Astrocyte of the spinal cord (primary cell): Measurements from ENCODE around the gene AHR.

Experiments
- DNase-seq: peaks from one replicate; pipeline ENCODE4 v3.0.0; 2011; ENCODE audit warnings: low read depth, low spot score
- H3K4me3 ChIP-seq: 2 replicates; pipeline ENCODE4 v1.5.1; 2011; ENCODE audit warnings: low read depth, mild to moderate bottlenecking, low read length, moderate library complexity
- CTCF ChIP-seq: IDR thresholded peaks from 2 replicates; pipeline ENCODE4 v1.5.1; 2012; ENCODE audit warnings: low read depth, mild to moderate bottlenecking, low read length, inconsistent platforms
- in situ Hi-C: cut with HindIII; loops from 2 replicates; pipeline ENCODE4 v1.10.0; 2017; ENCODE audit warnings: low sequenced_read_pairs

Gene AHR

GRCh38 chr7:17297243-17297642, 1.2 kb upstream of the AHR start:
- in situ Hi-C loops, result no loop called here
- DNase-seq, result no peak
- no peak for TF ChIP-seq CTCF
- H3K4me3 ChIP-seq, result no peak overlapping the region

GRCh38 chr7:17298840-17299482, 509 bp downstream of the AHR start:
- H3K4me3 ChIP-seq, result peak overlapping the region; percentile 90
- no peak for TF ChIP-seq CTCF
- in situ Hi-C loops, result no loop called here
- peak; percentile 19 for DNase-seq

GRCh38 chr7:17299483-17299991, 1.1 kb downstream of the AHR start:
- in situ Hi-C loops, result no loop called here
- H3K4me3 ChIP-seq, result peak overlapping the region; percentile 90
- peak; percentile 56 for DNase-seq
- TF ChIP-seq CTCF, result no peak

- peak overlapping the region; percentile 90 for H3K4me3 ChIP-seq
- no peak for DNase-seq
- in situ Hi-C loops, result no loop called here
- no peak for TF ChIP-seq CTCF
Observed at GRCh38 chr7:17300012-17300411, 1.6 kb downstream of the AHR start.

- in situ Hi-C loops, result no loop called here
- TF ChIP-seq CTCF, result no peak
- H3K4me3 ChIP-seq, result peak overlapping the region; percentile 90
- no peak for DNase-seq
Observed at GRCh38 chr7:17300437-17300836, 2.0 kb downstream of the AHR start.

GRCh38 chr7:17301471-17302456, 3.3 kb downstream of the AHR start:
- peak overlapping the region; percentile 90 for H3K4me3 ChIP-seq
- DNase-seq, result peak; percentile 77
- TF ChIP-seq CTCF, result peak; percentile 41
- in situ Hi-C loops, result no loop called here
